ENCODE results near the gene UBA3. TPM values are rescaled to one million over a fixed set of nuclear protein-coding genes. Genes with fewer than 3 reads are reported as not detected.

Gene UBA3
- polyA plus RNA-seq, 3 donors, result 77.1 to 88.5 (median 81.7) TPM

GRCh38 chr3:69008980-69009379 lies 71.2 kb downstream of the UBA3 start:
- no peak overlapping the region for H3K4me2 ChIP-seq (replicated peaks; ENCODE audit: extremely low read depth, low read length, poor library complexity, severe bottlenecking)
- H3K4me1 ChIP-seq (ENCODE audit: control insufficient read depth in 1 of 2, insufficient read depth in 2 of 2, low read length in 2 of 2), result peaks cover 6 to 9% of the 10 kb centered on the region in 2 donors
- H3K27ac ChIP-seq (ENCODE audit: low read depth in 1 of 2, low read length in 2 of 2), result no peak overlapping the region
- TF ChIP-seq, protein P1, sequence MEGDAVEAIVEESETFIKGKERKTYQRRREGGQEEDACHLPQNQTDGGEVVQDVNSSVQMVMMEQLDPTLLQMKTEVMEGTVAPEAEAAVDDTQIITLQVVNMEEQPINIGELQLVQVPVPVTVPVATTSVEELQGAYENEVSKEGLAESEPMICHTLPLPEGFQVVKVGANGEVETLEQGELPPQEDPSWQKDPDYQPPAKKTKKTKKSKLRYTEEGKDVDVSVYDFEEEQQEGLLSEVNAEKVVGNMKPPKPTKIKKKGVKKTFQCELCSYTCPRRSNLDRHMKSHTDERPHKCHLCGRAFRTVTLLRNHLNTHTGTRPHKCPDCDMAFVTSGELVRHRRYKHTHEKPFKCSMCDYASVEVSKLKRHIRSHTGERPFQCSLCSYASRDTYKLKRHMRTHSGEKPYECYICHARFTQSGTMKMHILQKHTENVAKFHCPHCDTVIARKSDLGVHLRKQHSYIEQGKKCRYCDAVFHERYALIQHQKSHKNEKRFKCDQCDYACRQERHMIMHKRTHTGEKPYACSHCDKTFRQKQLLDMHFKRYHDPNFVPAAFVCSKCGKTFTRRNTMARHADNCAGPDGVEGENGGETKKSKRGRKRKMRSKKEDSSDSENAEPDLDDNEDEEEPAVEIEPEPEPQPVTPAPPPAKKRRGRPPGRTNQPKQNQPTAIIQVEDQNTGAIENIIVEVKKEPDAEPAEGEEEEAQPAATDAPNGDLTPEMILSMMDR (IDR thresholded peaks at IDR 0.05), result no peak
- H3K9me3 Mint-ChIP-seq, result no peaks in the 10 kb centered on the region
- peaks cover 35 to 37% of the 10 kb centered on the region in 2 donors for H3K36me3 Mint-ChIP-seq
- no peak for DNase-seq
- H3K9me3 ChIP-seq (replicated peaks in 1 of 2; ENCODE audit: control insufficient read depth in 1 of 2, insufficient read depth in 1 of 2, low read length in 2 of 2), result no peaks in the 10 kb centered on the region
- no peak overlapping the region for H3K27ac Mint-ChIP-seq
- H3K36me3 ChIP-seq (replicated peaks in 1 of 2; ENCODE audit: control insufficient read depth in 1 of 2, insufficient read depth in 2 of 2, low read length in 2 of 2), result peaks cover 7 to 36% of the 10 kb centered on the region in 2 donors
- peaks cover 8% of the 10 kb centered on the region for H3K4me1 Mint-ChIP-seq
- intact Hi-C loops (cut with micrococcal nuclease), result no loop called here
- no peak overlapping the region for H2AFZ ChIP-seq (ENCODE audit: insufficient read depth, low read depth, low read length, poor library complexity, severe bottlenecking)
- H3K4me3 ChIP-seq (replicated peaks in 1 of 3; ENCODE audit: low read depth in 2 of 3, low read length in 3 of 3), result no peak overlapping the region
- H3K9ac ChIP-seq (ENCODE audit: insufficient read depth, low read length, poor library complexity, severe bottlenecking), result no peak overlapping the region
- H3K79me2 ChIP-seq (ENCODE audit: insufficient read depth, low read length), result no peaks in the 10 kb centered on the region
- H4K20me1 ChIP-seq (ENCODE audit: insufficient read depth, low read length), result no peaks in the 10 kb centered on the region
- WGBS (ENCODE audit: insufficient coverage), result no CpG with 5 or more reads among the region's 2 CpGs
- H3K4me3 Mint-ChIP-seq, result no peak overlapping the region
- H3K27me3 ChIP-seq (ENCODE audit: control insufficient read depth in 2 of 2, insufficient read depth in 2 of 2, low read length in 2 of 2), result no peaks in the 10 kb centered on the region
- H3K27me3 Mint-ChIP-seq (ENCODE audit: low read depth in 3 of 3), result peaks cover 0 to 4% (median 2%) of the 10 kb centered on the region in 3 donors

DNA sequence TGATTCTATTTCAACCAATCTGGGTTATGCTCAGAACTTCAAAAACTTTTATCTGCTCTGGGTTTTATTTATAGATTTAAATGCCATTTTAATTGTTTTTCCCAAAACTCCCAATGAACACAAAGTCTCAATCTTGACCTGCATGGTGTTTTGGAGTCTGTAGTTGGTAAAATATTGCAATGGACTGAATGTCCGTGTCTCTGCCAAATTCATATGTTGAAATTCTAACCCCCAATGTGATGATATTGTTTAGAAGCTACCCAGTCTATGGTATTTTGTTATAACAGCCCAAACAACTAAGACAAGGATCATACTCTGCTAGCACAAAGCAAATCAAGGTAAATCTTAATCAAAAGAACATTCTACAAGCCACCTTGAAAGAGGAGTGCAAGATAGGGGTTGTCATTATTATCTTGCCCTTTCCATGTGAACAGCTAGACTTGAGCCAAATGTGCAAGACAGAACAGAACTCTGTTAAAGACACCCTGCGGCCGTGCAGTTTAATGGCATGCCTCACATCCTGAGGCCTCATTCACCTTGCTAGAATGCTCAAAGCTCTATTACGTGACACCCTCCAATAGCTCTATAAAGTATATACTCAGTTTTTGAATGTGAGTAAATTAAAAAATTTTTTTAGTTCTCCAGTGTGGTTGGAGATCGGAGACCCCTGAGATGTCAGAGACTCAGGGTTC lies 74.2 kb downstream of the UBA3 start:
- Mint-ChIP-seq H3K4me3 (no peak overlapping the region), H3K27ac (no peak overlapping the region), H3K9me3 (no peaks in the 10 kb centered on the region), H3K27me3 (ENCODE audit: low read depth in 3 of 3) (peaks cover 0 to 1% (median 0%) of the 10 kb centered on the region in 3 donors), H3K4me1 (no peaks in the 10 kb centered on the region), H3K36me3 (peaks cover 49 to 51% of the 10 kb centered on the region in 2 donors)
- TF ChIP-seq, protein P1 (IDR thresholded peaks at IDR 0.05), result no peak
- intact Hi-C loops (cut with micrococcal nuclease), result no loop called here
- Histone ChIP-seq H3K36me3 (replicated peaks in 1 of 2; ENCODE audit: control insufficient read depth in 1 of 2, insufficient read depth in 2 of 2, low read length in 2 of 2) (peaks cover 11 to 47% of the 10 kb centered on the region in 2 donors), H3K27ac (ENCODE audit: low read depth in 1 of 2, low read length in 2 of 2) (no peak overlapping the region), H3K27me3 (ENCODE audit: control insufficient read depth in 2 of 2, insufficient read depth in 2 of 2, low read length in 2 of 2) (no peaks in the 10 kb centered on the region), H4K20me1 (ENCODE audit: insufficient read depth, low read length) (no peaks in the 10 kb centered on the region), H3K4me2 (replicated peaks; ENCODE audit: extremely low read depth, low read length, poor library complexity, severe bottlenecking) (no peak overlapping the region), H3K4me1 (ENCODE audit: control insufficient read depth in 1 of 2, insufficient read depth in 2 of 2, low read length in 2 of 2) (no peaks in the 10 kb centered on the region), H2AFZ (ENCODE audit: insufficient read depth, low read depth, low read length, poor library complexity, severe bottlenecking) (no peak overlapping the region), H3K9me3 (replicated peaks in 1 of 2; ENCODE audit: control insufficient read depth in 1 of 2, insufficient read depth in 1 of 2, low read length in 2 of 2) (no peaks in the 10 kb centered on the region), H3K9ac (ENCODE audit: insufficient read depth, low read length, poor library complexity, severe bottlenecking) (no peak overlapping the region), H3K4me3 (replicated peaks in 1 of 3; ENCODE audit: low read depth in 2 of 3, low read length in 3 of 3) (no peak overlapping the region), H3K79me2 (ENCODE audit: insufficient read depth, low read length) (no peaks in the 10 kb centered on the region)
- no peak for DNase-seq
- WGBS (ENCODE audit: insufficient coverage), result 100% methylated on average over 1 of the region's 5 CpGs
